ENCODE data around the gene SHROOM3.

DNA sequence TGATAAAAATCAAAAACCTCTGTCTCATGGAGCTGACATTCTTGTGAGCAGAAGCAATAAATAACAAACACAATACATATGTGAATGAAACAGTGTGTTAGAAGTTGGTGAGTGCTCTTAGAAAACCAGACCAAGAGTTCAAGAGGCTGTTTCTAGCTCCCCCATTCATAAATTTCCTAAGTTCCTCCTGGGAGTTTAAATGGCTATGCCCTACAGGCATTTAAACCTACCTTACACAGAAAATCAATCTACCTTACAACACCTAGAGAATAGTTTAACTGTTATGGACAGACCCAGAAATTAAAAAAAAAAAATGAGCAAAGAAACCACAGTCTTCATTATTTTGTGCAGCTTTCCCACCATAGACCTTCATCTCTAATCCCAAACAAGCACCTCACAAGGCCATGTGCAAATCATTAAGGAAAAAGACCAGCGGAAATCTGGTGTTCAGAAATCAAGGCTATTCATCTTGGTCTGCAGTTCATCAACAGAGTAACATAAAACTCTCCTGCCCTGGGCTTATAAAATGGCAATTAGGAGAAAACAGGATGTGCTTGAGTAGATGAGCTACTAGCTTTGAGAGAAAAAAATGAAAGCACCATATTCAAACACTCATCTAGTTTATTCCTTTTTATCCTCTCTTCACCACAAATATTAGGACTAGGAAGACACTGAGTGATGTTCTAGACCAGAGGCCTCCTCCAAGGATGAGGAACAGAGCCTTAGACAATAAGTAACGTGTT, 147.2 kb downstream of the SHROOM3 start:
- TF ChIP-seq, protein P1, sequence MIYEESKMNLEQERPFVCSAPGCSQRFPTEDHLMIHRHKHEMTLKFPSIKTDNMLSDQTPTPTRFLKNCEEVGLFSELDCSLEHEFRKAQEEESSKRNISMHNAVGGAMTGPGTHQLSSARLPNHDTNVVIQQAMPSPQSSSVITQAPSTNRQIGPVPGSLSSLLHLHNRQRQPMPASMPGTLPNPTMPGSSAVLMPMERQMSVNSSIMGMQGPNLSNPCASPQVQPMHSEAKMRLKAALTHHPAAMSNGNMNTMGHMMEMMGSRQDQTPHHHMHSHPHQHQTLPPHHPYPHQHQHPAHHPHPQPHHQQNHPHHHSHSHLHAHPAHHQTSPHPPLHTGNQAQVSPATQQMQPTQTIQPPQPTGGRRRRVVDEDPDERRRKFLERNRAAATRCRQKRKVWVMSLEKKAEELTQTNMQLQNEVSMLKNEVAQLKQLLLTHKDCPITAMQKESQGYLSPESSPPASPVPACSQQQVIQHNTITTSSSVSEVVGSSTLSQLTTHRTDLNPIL (CRISPR knock-in tag; IDR thresholded peaks at IDR 0.05; ENCODE audit: low read depth): no peak
- TF ChIP-seq, protein P2, sequence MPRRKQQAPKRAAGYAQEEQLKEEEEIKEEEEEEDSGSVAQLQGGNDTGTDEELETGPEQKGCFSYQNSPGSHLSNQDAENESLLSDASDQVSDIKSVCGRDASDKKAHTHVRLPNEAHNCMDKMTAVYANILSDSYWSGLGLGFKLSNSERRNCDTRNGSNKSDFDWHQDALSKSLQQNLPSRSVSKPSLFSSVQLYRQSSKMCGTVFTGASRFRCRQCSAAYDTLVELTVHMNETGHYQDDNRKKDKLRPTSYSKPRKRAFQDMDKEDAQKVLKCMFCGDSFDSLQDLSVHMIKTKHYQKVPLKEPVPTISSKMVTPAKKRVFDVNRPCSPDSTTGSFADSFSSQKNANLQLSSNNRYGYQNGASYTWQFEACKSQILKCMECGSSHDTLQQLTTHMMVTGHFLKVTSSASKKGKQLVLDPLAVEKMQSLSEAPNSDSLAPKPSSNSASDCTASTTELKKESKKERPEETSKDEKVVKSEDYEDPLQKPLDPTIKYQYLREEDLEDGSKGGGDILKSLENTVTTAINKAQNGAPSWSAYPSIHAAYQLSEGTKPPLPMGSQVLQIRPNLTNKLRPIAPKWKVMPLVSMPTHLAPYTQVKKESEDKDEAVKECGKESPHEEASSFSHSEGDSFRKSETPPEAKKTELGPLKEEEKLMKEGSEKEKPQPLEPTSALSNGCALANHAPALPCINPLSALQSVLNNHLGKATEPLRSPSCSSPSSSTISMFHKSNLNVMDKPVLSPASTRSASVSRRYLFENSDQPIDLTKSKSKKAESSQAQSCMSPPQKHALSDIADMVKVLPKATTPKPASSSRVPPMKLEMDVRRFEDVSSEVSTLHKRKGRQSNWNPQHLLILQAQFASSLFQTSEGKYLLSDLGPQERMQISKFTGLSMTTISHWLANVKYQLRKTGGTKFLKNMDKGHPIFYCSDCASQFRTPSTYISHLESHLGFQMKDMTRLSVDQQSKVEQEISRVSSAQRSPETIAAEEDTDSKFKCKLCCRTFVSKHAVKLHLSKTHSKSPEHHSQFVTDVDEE (CRISPR knock-in tag; IDR thresholded peaks at IDR 0.05): peak; percentile 87; the same call in 1 of the 2 replicates
- TF ChIP-seq ISL1 (CRISPR knock-in tag; IDR thresholded peaks at IDR 0.05) (no peak), ZNF565 (CRISPR knock-in tag; conservative IDR thresholded peaks at IDR 0.05; ENCODE audit: low read depth) (no peak), ZFP30 (CRISPR knock-in tag; IDR thresholded peaks at IDR 0.05) (no peak), ZNF70 (CRISPR knock-in tag; IDR thresholded peaks at IDR 0.05) (no peak)
- TF ChIP-seq, protein P3, sequence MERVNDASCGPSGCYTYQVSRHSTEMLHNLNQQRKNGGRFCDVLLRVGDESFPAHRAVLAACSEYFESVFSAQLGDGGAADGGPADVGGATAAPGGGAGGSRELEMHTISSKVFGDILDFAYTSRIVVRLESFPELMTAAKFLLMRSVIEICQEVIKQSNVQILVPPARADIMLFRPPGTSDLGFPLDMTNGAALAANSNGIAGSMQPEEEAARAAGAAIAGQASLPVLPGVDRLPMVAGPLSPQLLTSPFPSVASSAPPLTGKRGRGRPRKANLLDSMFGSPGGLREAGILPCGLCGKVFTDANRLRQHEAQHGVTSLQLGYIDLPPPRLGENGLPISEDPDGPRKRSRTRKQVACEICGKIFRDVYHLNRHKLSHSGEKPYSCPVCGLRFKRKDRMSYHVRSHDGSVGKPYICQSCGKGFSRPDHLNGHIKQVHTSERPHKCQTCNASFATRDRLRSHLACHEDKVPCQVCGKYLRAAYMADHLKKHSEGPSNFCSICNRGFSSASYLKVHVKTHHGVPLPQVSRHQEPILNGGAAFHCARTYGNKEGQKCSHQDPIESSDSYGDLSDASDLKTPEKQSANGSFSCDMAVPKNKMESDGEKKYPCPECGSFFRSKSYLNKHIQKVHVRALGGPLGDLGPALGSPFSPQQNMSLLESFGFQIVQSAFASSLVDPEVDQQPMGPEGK (CRISPR knock-in tag; IDR thresholded peaks at IDR 0.05; ENCODE audit: borderline replicate concordance): no peak
